Mesodermal cell (in vitro differentiated cells): ENCODE results near the gene ATP6V0C.

Experiments used
- H3K27ac ChIP-seq: 2 replicates; pipeline ENCODE4 v1.7.0; 2013; ENCODE audit warnings: mild to moderate bottlenecking, low read depth, low read length, moderate library complexity; ENCODE audit not compliant: severe bottlenecking
- H3K36me3 ChIP-seq: 2 replicates; pipeline ENCODE4 v1.7.1; 2013; ENCODE audit warnings: mild to moderate bottlenecking, low read length, moderate library complexity; ENCODE audit not compliant: control insufficient read depth, insufficient read depth
- H3K4me1 ChIP-seq: one replicate; pipeline ENCODE4 v1.7.1; 2013; ENCODE audit warnings: mild to moderate bottlenecking, low read length; ENCODE audit not compliant: insufficient read depth, control insufficient read depth, poor library complexity, severe bottlenecking
- H3K4me3 ChIP-seq: 2 replicates; pipeline ENCODE4 v1.7.0; 2013; ENCODE audit warnings: low read length, control low read depth, mild to moderate bottlenecking; ENCODE audit not compliant: insufficient read depth, poor library complexity, severe bottlenecking; ENCODE audit errors: extremely low read depth
- H3K9me3 ChIP-seq: 2 replicates; pipeline ENCODE4 v1.7.1; 2013; ENCODE audit warnings: mild to moderate bottlenecking, low read length, moderate library complexity; ENCODE audit not compliant: control insufficient read depth
- WGBS, 2 experiments: methylation state at CpG; one replicate each; pipeline ENCODE4 v1.1.5; 2013; ENCODE audit warnings: missing lambda C conversion rate in 2 of 2; ENCODE audit not compliant: insufficient coverage in 2 of 2; 5-methylcytosine and 5-hydroxymethylcytosine counted together

The ATP6V0C gene

GRCh38 chr16:2484898-2485508 lies 28.7 kb upstream of the ATP6V0C start:
- H3K4me1 ChIP-seq, result peaks cover 8% of the 10 kb centered on the region
- no peaks in the 10 kb centered on the region for H3K9me3 ChIP-seq
- 95 to 99% methylated on average over 4 to 8 of the region's 13 CpGs for WGBS, 2 experiments
- H3K27ac ChIP-seq, result no peak overlapping the region
- H3K4me3 ChIP-seq, result no peak overlapping the region
- no peaks in the 10 kb centered on the region for H3K36me3 ChIP-seq

- Histone ChIP-seq H3K4me1 (peaks cover 8% of the 10 kb centered on the region), H3K9me3 (no peaks in the 10 kb centered on the region), H3K36me3 (no peaks in the 10 kb centered on the region), H3K4me3 (no peak overlapping the region), H3K27ac (no peak overlapping the region)
- 91 to 95% methylated on average over 21 to 28 of the region's 33 CpGs for WGBS, 2 experiments
Observed at GRCh38 chr16:2485811-2486507, 27.8 kb upstream of the ATP6V0C start.

GRCh38 chr16:2486645-2487516 lies 26.9 kb upstream of the ATP6V0C start:
- H3K4me1 ChIP-seq, result peaks cover 8% of the 10 kb centered on the region
- H3K36me3 ChIP-seq, result no peaks in the 10 kb centered on the region
- no peak overlapping the region for H3K27ac ChIP-seq
- no peaks in the 10 kb centered on the region for H3K9me3 ChIP-seq
- no peak overlapping the region for H3K4me3 ChIP-seq
- 69 to 76% methylated on average over 26 to 28 of the region's 29 CpGs for WGBS, 2 experiments

GRCh38 chr16:2487517-2487842 lies 26.3 kb upstream of the ATP6V0C start:
- Histone ChIP-seq H3K4me3 (no peak overlapping the region), H3K4me1 (peaks cover 8% of the 10 kb centered on the region), H3K36me3 (no peaks in the 10 kb centered on the region), H3K9me3 (no peaks in the 10 kb centered on the region), H3K27ac (no peak overlapping the region)
- WGBS, 2 experiments, result 87 to 97% methylated on average over 6 to 8 of the region's 8 CpGs

- H3K9me3 ChIP-seq, result no peaks in the 10 kb centered on the region
- H3K4me1 ChIP-seq, result peaks cover 8% of the 10 kb centered on the region
- WGBS, 2 experiments, result 92 to 95% methylated on average over 8 to 10 of the region's 15 CpGs
- H3K27ac ChIP-seq, result no peak overlapping the region
- no peaks in the 10 kb centered on the region for H3K36me3 ChIP-seq
- no peak overlapping the region for H3K4me3 ChIP-seq
Observed at GRCh38 chr16:2487903-2488531, 25.7 kb upstream of the ATP6V0C start.

- Histone ChIP-seq H3K9me3 (no peaks in the 10 kb centered on the region), H3K27ac (no peak overlapping the region)
- WGBS, 2 experiments, result 92 to 94% methylated on average over 15 of the region's 16 CpGs
Observed at GRCh38 chr16:2489581-2489980, 24.2 kb upstream of the ATP6V0C start.

GRCh38 chr16:2490190-2491105 lies 23.3 kb upstream of the ATP6V0C start:
- H3K9me3 ChIP-seq, result no peaks in the 10 kb centered on the region
- 92 to 96% methylated on average over 17 to 20 of the region's 23 CpGs for WGBS, 2 experiments
- H3K4me3 ChIP-seq, result no peak overlapping the region
- no peaks in the 10 kb centered on the region for H3K36me3 ChIP-seq
- H3K4me1 ChIP-seq, result peaks cover 8% of the 10 kb centered on the region
- H3K27ac ChIP-seq, result no peak overlapping the region

More at GRCh38 chr16:2489581-2489980, 24.2 kb upstream of the ATP6V0C start:
- no peak overlapping the region for H3K4me3 ChIP-seq
- no peaks in the 10 kb centered on the region for H3K36me3 ChIP-seq
- peaks cover 8% of the 10 kb centered on the region for H3K4me1 ChIP-seq

- no peaks in the 10 kb centered on the region for H3K9me3 ChIP-seq
- H3K4me1 ChIP-seq, result peaks cover 2% of the 10 kb centered on the region
- WGBS, 2 experiments, result 93 to 98% methylated on average over 12 to 13 of the region's 13 CpGs
- no peaks in the 10 kb centered on the region for H3K36me3 ChIP-seq
- H3K27ac ChIP-seq, result no peak overlapping the region
- H3K4me3 ChIP-seq, result no peak overlapping the region
Observed at GRCh38 chr16:2492292-2492691, 21.5 kb upstream of the ATP6V0C start.

GRCh38 chr16:2493605-2494004 lies 20.1 kb upstream of the ATP6V0C start:
- 92 to 97% methylated on average over 3 to 5 of the region's 6 CpGs for WGBS, 2 experiments
- Histone ChIP-seq H3K36me3 (no peaks in the 10 kb centered on the region), H3K4me3 (no peak overlapping the region), H3K9me3 (no peaks in the 10 kb centered on the region), H3K27ac (no peak overlapping the region), H3K4me1 (no peaks in the 10 kb centered on the region)

- Histone ChIP-seq H3K4me1 (no peaks in the 10 kb centered on the region), H3K9me3 (no peaks in the 10 kb centered on the region), H3K27ac (no peak overlapping the region), H3K36me3 (no peaks in the 10 kb centered on the region), H3K4me3 (no peak overlapping the region)
- whole genome bisulfite sequencing, 2 experiments, result 88% methylated on average over 4 of the region's 5 CpGs; no CpG with 5 or more reads in 1 of the 2 experiments
Observed at GRCh38 chr16:2494616-2495015, 19.1 kb upstream of the ATP6V0C start.
